ENCODE results near the gene HTT-AS.
A peak's percentile ranks its signal among the peaks of the same experiment; 100 is the strongest.
"Not testable (repeated sequence)": the region's sequence is repeated elsewhere in the genome, so short reads cannot be mapped to it uniquely, and the experiment has no call there.

The HTT-AS gene

DNA sequence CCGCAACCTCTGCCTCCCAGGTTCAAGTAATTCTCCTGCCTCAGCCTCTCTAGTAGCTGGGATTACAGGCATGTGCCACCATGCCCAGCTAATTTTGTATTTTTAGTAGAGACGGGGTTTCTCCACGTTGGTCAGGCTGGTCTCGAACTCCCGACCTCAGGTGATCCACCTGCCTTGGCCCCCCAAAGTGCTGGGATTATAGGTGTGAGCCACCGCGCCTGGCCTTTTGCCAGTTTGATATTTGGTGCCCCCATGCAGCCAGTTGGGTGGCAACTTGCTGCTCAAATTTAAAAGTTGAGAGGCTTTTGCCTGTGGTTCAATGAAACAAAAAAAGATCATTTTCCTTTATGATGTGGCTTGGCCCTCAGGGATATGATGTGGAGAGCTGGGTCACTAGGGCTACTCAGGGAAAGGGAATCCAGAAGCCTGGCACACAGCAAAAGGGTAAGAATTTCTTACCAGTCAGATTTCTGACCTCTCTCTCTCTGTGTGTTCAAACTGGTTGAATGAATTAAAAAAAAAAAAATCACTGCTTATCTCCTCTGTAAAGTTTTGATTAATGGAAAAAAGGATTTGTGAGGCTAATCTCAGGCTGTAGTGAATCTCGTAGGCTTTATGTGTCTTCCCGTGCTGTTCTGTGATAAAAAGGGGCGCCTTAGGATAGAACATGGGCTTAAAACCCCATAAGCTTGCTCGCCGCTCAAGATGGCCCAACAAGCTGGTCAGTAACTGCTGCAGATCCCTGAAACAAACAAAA, 23.0 kb downstream of the HTT-AS start:
- not testable (repeated sequence) for DNase-seq (ENCODE audit: low read depth)

DNA sequence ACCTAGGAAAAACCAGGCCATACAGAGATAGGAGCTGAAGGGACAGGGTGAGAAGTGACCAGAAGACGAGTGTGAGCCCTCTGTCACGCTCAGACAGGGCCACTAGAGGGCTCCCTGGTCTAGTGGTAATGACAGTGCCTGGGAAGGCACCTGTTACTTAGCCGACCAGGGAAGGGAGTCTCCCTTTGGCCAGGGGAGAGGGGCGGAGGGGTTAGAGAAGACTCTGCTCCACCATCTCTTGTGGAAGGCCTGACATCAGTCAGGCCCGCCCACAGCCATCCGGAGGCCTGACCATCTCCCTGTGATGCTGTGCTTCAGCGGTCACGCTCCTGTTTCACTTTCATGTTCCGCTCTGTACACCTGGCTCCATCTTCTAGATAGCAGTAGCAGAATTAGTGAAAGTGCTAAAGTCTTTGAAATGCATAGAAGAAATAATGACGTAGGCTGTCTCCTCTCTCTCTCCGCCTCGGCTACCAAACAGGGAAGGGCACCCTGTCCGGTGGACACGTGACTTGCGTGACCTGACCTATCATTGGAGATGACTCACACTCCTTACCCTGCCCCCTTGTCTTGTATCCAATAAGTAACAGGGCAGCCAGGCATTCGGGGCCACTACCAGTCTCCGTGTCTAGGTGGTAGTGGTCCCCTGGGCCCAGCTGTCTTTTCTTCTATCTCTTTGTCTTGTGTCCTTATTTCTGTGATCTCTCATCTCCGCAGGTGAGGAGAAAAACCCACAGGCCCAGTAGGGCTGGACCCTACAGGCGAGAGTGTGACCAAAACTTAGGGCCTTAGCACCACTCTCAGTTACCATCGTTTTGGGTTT, 26.7 kb downstream of the HTT-AS start:
- DNase-seq (ENCODE audit: low read depth), result peak; percentile 46

DNA sequence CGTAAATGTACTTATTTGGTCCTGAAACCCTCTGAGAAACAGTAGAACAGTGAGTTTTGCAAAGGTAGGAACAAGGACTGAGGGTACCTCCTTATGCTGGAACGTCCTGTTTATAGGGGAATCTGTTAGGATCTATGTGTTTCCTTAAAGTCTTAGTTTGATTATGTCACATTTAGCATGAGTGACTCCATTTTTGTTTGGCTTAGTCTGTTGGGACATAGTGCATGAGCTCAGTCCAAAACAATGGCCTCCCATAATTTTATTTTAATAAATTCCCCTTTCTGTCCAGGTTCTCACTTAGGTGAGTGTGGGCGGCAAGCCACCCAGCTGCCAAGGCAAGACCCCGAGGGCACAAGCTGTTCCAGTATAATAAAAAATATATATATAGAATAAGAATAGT, 27.7 kb downstream of the HTT-AS start:
- no peak for DNase-seq (ENCODE audit: low read depth)

DNA sequence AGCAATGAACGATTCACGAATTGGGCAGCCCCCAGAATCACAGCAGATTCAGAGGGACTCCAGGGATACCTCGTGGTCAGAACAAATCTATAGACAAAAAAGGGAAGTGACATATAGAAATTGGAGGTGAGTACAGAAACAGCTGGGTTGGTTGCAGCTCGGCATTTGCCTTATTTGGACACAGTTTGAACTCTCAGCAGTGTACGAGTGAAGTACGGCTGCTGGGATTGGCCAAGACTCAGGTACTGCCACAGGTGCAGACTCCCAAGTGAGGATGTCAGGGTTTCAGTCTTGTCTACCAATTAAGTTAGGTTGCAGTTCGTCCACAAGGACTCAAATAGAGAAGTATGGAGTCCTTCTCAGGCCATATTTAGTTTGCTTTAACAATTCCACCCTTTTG, 28.2 kb downstream of the HTT-AS start:
- DNase-seq (ENCODE audit: low read depth), result no peak

DNA sequence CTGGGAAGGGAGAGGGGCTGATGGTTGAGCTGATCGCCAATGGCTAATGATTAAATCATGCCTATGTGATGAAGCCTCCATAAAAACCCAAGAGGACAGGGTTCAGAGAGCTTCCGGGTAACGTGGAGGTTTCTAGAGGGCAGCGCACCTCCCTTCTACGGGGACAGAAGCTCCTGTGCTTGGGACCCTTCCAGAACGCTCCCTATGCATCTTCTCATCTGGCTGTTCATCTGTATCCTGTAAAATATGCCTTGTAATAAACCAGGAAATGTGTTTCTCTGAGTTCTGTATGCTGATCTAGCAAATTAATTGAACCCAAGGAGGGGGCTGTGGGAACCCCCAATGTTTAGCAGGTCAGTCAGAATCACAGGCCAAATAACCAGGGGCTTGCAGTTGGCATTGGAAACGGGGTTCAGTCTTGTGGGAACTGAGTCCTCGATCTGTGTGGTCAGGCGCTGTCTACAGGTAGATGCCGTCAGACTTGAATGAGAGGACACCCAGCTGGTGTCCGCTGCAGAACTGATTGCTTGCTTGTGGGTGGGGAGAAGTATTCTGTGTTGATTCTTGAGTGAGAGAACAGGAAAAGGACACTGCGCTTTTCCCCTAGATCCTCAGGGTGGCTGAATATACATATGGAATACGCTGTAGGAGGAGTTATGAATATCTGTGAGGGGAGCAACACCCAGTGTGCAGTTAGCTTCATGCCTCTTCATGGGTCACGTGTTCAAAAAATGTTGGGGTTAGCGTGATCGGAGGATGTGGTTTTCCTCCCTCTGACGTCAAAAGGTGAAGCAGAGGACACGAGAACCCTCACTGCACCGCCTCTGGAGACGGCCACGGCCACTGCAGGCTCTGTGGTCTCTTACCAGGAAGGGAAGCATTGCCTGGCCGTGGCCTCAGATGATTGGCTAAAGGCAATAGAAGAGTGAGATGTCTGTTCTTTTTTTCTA, 29.2 kb downstream of the HTT-AS start:
- peak; percentile 57 for DNase-seq (ENCODE audit: low read depth)

DNA sequence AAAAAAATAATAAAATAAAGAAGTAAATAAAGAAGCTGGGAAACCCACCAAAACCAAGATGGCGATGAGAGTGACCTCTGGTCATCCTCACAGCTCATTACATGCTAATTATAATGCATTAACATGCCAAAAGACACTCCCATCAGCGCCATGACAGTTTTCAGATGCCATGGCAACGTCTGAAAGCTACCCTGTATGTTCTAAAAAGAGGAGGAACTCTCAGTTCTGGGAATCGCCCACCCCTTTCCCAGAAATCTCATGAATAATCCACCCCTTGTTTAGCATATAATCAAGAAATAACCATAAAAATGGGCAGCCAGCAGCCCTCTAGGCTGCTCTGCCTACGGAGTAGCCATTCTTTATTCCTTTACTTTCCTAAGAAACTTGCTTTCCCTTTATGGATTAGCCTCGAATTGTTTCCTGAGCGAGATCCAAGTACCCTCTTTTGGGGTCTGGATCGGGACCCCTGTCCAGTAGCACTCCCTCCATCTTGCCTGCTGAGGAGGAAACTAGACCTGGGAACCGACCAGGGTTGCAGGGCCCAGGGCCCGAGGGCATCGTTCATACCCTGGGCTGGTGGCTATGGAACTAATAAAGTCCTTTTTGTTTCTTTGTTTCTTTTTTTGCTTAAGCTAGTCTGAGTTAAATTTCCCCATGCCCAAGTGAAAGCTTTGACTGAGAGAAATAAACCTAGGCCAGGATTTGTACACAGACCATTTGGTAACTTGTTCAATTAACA, 30.9 kb downstream of the HTT-AS start:
- DNase-seq (ENCODE audit: low read depth), result no peak

DNA sequence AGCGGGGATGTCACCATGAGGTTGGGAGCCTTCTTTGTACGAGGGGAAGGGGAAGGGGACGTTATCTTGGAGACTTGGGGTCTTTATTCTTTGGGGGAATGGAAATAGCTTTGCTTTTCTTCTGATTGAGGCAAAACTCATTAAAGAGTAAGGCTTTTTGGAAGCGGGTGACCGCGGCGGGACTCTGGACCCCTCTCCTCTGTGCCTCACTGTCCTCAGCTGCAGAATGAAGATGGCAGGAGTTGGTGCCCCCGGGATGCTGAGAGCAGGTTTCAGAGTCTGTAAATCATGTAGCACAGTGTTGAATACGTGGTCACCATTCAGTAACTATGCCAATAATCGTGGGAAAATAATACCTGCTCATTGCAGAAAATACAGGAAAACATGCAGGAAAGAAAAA, 32.1 kb downstream of the HTT-AS start:
- DNase-seq (ENCODE audit: low read depth), result no peak

DNA sequence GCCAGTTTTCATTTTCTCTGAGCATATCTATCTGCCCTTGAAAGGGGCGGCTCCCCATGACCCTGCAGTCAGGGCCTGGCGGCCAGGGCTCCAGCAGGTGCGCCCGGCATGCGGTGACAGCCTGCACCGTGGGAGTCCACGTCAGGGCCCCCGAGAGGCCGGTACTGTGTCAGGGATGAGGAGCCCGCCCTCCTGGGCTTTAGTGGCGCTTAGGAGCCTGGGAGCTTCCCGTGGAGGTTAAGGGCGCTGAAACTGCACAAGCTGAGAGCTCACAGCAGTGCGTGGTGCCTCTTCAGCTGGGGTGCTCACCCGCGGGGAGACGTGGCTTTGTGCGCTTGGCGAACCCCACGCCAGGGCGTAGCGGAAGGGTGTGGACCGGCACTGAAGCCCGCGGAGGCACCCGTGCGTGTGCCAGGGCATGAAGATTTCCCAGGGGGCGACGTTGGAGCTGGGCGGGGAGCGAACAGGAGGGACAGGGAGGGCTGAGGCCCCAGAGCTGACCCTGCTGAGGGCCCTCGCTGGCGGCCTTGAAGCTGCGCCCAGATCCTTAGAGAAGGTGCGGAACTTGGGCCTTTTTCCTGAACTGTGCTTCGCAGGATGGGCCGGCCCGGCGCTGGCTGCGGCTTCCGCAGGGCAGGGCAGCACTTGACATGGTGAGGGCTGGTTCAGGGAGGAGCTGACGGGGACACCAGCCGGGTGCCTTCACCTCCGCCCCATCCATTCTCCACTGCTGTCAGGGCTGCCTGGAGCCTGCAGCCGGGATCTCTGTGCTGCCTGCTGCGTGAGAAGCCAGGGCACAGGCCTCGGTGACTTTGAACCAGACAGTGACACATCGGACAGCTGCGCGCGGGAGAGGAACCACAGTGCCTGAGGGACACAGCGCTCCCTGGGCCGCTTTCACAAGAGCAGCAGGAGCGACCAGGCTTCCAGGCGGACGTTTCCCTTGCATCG, 32.9 kb downstream of the HTT-AS start:
- DNase-seq (ENCODE audit: low read depth), result no peak

DNA sequence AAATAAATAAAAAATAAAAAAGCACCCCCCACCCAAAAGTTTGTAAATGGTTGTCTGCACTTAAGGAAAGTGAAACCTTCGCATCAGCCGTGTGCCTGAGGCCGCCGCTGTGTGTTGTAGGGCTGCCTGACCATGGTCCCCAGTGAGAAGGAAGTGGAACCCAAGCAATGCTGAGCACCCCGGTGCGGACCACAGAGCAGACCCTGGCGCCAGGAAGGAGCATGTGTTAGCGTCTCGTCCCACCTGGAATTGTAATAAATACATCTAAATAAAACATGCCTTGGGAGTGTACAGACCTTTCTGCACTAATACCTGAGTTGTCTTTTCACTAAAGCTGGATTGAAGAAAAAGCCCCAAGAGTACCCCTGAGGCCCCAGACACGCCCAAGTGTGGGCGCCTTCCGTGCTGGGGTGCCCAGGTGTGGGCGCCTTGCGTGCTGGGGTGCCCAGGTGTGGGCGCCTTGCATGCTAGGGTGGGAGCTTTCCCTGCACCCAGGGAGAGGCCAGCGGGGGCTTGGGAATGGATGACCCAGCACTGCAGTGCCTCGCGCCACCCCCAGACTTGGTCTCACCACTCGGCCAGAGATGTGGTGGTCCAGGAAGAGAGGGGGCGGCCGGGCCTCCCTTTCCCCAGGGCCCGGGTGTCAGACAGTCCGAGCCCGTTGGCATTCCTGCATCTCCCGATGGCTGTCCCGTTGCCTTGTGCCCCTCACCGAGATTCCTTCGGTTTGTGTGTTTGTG, 33.7 kb downstream of the HTT-AS start:
- DNase-seq (ENCODE audit: low read depth), result no peak

DNA sequence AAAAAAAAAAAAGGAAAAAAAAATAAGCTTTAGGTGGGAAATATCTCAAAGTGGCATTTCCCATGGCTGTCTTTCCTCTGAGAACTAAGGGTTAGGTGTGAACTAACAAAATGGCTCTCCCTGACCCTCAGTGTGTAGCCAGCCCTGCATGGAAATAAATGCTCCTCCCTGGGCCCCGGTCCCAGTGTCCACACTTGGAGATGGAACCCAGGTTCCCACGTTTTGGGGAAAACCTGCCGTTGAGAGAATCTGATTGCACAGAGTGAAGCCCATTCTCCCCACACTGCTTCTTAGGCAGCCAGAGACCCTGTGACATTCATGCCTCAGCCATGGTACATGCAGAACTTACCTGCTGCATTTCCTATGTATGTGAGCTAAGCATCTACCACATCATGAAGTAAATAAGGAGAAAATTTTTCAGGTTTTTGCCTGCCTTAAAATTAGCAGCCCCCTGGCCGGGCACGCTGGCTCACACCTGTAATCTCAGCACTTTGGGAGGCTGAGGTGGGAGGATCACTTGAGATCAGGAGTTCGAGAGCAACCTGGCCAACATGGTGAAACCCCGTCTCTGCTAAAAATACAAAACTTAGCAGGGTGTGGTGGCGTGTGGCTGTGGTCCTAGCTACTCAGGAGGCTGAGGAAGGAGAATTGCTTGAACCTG, 34.5 kb downstream of the HTT-AS start:
- DNase-seq (ENCODE audit: low read depth), result no peak

DNA sequence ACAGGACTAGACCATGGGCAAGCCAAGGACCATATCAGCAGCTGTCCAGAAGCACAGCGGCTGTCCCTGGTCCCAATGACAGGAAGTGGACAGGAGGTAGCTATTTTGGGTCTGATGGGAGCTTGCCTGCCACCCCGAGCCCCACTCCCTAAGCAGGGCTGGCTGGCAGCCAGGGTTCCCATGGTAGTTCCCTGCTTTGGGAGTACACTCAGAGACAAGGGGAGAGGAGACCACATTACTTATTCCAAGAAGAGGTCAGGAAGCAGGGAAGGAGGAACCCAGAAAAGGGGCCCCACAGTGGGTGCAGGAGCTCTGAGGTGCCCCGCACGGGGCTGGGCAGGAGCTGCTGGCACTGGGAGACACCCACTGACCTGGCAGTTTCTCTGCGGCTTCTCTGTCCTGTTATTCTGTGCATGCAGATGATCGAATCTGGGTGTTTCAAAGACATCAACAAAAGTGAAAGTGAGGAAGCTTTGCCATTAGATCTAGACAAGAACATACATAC, 36.3 kb downstream of the HTT-AS start:
- DNase-seq (ENCODE audit: low read depth), result no peak

DNA sequence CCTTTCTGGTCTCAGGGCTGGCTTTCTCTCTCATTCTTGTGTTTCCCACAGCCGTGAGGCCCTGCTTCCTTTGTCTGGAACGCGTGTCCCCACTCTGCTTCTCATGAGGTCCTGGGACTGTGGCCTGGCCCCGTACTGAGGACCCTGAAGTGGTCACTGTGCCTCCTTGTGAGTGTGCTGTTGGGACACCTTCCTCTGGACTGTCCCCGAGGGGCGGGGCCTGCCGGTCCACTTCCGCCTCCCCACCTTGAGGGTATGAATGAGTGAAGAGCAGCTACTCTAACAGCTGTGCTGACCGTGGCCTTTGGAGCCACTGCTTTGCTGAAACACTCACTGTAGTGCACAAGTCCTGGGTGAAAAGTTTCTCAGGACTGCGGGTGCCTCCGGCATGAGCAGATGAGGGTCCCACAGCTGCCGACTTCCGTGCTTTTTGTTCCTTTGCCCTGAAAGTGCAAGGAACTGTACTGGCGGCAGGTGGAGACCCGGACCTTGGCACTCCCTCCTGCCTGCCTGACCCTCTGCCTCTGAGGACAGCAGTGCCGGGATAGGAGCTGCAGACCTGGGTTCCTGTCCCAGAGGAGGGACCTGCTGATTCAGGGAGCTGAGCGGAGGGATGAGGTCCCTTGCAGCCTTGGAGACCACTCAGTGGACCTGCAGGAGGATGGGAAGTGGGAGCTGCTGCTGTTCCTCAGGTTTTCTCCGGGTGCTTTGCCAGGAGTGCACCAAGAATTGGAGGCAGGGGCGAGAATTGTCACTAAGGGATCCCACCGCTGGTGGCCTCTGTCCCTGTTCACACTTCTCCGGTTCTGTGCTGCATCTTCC, 38.0 kb downstream of the HTT-AS start:
- no peak for DNase-seq (ENCODE audit: low read depth)

DNA sequence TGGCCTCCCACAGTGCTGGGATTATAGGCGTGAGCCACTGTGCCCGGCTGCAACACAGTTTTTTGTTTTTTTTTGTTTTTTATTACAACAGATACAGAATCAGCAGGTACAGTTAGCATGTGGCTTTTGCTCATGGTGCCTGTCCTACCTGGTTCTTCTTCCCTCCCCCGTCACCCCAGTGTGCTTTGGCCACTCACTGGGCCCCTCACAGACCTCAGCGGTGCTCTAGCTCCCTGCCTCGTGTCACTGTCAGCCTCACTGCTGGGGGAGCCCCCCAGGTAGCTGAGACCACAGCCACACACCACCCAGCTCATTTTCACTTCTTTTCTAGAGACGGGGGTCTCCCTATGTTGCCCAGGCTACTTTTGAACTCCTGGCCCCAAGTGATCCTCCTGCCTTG, 38.7 kb downstream of the HTT-AS start:
- no peak for DNase-seq (ENCODE audit: low read depth)

DNA sequence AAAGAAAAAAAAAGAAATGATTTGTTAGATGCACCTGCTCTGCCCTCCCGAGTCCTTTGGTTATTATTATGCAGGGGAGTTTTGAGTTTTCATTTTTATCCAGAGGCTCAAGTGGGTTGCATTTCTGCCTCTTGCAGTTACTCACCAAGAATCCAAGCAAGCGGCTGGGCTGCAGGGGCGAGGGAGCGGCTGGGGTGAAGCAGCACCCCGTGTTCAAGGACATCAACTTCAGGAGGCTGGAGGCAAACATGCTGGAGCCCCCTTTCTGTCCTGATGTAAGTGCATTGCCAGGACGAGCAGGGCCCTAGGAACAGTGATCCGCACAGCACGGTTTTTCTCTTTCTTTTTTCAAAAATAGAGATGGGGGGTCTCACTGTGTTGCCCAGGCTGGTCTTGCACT, 39.1 kb downstream of the HTT-AS start:
- no peak for DNase-seq (ENCODE audit: low read depth)

DNA sequence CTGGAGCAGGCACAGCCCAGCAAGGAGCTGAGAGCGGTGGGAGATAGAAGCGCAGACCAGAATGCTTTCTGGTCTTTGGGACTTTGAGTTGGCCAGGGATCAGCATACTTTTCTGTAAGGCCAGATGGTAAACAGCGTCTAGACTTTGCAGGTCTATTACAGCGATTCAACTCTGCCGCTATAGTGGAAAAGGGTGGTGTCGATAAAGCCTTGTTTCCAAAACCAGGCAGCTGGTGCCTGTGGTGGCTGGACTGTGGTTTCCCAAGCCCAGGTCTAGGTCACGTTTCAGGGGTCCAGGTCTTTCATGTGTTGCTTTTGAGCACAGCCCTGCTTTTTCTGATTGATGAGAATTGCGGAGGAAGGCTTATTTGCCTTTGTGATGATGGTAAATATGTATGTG, 40.1 kb downstream of the HTT-AS start:
- no peak for DNase-seq (ENCODE audit: low read depth)

DNA sequence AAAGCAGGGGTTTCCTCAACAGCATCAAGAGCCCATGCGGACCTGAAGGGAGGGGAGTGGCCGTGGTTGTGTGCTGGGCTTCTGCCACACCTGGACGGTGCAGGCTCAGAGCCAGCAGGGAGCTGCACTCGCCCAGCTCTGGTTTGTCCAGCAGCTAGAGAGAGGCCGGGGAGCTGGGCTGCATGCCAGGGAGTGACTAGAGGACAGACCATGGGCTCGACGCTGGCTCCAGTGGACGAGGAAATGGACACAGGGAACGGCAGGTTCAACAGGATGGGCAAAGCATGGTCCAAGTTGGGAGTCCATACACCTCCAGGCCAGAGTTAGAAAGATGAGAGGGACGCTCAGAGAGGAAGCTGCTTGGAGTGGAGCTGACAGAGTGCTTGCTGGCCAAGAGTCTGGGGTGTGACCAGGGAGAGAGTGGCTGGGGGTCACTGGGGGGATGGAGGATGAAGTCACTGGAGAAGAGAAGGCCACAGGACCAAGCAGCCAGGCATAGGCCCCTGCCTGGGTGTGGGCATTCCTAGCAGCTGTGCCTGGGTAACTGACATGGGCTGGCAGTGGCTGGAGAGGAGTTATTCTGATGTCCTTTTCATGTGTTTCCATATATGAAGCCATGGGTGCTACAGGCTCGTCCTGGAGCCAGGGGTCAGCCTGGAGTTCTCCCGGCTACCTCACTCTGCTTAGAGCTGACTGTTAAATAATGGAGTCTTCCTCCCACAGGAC, 42.8 kb downstream of the HTT-AS start:
- DNase-seq (ENCODE audit: low read depth), result no peak

Data from T follicular helper cell (primary cell).